Muscle of arm (tissue), 12 donors: ENCODE data around the gene DMRTB1. TPM values are rescaled to one million over a fixed set of nuclear protein-coding genes. Genes with fewer than 3 reads are reported as not detected.
"Not testable (repeated sequence)": the region's sequence is repeated elsewhere in the genome, so short reads cannot be mapped to it uniquely, and the experiment has no call there.

ENCODE experiments used
- DNase-seq: peaks from one replicate; pipeline ENCODE4 v3.0.0-alpha.2; 2013
- polyA plus RNA-seq, 12 donors: library from polyadenylated mRNA; unstranded; fragments of 120-200 nt; gene quantifications; one replicate each; pipeline ENCODE4 v1.2.1, GENCODE V29; 2013; ENCODE audit not compliant: insufficient read length in 12 of 12

Gene DMRTB1
- polyA plus RNA-seq, 12 donors = not detected

DNA sequence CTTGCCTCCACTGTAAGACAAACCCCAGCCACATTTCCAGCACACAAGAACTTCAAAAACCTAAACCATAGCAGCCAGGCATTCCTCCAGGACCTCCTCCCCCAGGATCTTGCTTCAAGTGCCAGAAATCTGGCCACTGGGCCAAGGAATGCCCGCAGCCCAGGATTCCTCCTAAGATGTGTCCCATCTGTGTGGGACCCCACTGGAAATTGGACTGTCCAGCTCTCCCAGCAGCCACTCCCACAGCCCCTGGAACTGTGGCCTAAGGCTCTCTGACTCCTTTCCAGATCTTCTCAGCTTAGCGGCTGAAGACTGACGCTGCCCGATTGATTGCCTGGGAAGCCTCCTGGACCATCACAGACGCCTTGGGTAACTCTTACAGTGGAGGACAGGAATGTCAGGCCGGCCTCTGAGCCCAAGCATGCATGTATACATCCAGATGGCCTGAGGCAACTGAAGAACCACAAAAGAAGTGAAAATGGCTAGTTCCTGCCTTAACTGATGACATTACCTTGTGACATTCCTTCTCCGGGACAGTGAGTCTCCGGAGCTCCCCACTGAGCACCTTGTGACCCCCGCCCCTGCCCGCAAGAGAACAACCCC, 24.7 kb upstream of the DMRTB1 start:
- not testable (repeated sequence) for DNase-seq

DNA sequence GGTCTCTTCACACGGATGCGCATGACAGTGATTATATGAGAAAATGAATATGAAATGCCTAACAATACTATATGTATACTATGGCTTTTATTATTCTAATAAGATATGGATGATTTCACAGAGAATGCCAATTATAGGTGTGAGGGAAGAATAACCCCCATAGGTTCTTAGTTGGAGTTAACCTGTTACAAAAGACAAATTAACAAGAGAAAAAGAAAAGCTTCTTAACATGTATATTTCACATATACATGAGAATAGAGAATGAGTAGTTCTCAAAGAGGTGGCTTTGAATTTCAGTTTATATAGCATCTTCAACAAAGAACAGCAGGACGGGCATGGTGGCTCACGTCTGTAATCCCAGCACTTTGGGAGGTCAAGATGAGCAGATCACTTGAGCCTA, 24.0 kb upstream of the DMRTB1 start:
- DNase-seq = no peak

DNA sequence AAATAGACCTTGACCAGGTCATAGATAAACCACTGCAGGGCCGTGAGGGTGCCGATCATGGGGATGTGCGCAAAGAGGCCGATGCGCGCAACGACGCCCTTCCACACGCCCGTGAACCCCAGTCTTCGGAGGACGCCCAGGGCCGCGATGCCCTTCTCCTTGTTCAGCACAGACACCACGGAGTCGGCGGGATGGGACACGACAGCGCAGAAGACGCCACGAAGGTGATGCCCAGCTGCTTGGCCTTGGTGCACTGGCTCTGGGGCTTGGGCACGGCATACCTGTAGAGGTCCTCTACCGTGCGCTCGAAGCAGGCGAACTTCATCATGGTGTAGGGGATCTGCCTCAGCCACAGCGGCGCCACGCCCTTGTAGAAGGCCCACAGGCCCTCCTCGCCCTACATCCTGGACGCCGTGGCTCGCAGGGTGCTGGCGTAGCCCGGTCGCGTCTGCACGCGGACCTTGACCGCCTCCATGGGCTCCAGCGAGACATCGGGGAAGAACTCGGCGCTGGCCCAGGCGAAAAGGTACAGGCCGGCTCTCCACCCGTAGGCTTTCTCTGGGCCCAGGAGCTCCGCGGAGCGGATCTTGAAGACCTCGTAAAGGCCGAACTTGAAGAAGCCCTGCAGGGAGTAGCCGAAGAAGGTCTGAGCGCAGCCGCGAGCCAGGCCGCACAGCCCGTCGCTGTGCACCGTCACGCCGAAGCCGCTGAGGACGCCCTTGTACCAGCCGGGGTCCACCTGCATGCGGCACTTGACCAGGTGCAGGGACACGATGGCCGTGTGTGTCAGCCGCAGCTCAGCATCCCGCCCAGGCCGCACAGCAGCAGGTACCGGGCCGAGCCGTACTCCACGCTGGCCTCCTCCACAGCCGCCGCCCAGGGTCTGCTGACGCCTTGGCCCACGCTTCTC, 20.5 kb upstream of the DMRTB1 start:
- no peak for DNase-seq

DNA sequence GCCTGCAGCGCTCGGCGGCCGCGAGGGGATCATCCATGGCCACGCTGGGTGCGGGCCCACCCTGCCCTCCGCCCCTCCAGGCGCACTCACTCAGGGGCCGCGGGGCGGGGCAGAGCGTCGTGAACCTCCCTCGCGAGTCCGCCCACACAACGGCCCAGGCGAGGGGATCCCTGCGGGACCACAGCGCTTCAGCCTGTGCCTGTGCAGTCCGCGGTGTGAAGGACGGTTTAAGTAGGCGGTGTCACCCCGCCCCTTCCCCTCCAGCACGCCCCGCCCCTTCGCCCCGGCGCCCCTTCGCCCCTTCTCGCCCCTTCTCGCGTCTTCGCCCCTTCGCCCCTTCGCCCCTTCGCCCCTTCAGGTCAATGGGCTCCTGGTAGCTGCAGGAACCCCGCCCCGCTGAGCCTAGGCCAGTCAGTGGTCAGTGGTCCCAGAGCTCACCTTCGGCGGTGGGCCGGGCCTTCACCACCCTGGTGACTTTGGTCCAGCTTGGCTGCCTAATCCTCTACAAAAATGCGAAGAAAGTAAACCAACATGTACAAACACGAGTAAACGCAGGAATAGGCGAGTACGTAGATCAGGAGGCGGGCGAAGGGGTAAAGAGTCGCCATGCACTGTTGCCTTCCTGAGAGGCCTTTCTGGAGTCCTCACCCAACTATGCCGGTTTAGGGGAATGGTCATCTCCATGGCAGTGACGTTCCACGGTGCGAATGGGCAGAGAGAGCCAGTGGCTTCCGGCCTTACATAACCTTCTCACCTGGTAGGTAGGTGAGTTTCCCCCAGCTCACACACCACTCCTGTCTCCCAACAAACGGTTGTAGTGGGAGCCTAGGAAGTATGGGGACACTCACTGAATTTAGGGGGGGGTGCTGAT, 19.6 kb upstream of the DMRTB1 start:
- DNase-seq = no peak

DNA sequence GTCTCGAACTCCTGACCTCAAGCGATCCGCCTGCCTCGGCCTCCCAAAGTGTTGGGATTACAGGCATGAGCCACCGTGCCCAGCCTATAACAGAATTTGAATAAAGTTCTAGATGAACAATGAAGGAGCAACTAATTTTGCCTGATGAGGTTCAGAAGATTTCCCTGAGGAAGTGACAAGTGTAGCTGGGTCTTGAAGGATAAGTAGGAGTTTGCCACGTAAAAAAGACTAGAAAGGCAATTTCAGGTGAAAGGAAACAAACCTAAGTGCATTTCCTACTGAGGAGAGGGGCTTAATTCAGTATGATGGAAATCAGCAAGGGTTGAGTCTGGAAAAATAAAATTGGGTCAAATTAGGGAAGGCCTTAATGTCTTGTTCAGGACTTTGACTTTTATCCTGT, 18.6 kb upstream of the DMRTB1 start:
- DNase-seq = no peak

DNA sequence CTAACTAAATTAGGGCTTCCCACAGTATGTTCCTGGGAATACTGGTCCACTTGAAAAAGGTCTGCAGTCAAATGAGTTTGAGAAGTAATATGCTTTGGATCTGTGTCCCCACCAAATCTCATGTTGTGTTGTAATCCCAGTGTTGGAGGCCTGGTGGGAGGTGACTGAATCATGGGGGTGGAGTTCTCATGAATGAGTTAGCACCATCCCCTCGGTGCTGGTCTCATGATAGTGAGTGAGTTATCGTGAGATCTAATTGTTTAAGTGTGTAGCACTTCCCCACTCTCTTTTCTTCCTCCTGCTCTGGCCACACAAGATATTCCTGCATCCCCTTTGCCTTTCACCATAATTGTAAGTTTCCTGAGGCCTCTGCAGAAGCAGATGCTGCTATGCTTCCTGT, 16.9 kb upstream of the DMRTB1 start:
- no peak for DNase-seq

DNA sequence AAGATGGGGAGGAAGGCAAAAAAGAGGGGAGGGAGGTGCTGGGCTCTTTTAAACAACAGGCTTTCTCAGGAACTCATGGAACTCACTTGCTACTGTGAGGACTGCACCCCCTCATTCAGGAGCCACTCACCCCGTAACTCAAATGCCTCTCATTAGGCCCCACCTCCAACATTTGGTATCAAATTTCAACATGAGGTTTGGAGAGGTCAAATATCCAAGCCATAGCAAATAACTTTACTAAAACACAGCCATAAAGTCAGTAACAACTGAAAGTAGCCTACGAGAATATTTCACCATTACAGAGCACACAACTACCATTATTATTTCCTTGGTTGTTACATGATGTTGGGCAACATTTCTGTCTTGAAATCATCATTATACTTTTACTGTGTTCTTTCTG, 13.1 kb upstream of the DMRTB1 start:
- no peak for DNase-seq

DNA sequence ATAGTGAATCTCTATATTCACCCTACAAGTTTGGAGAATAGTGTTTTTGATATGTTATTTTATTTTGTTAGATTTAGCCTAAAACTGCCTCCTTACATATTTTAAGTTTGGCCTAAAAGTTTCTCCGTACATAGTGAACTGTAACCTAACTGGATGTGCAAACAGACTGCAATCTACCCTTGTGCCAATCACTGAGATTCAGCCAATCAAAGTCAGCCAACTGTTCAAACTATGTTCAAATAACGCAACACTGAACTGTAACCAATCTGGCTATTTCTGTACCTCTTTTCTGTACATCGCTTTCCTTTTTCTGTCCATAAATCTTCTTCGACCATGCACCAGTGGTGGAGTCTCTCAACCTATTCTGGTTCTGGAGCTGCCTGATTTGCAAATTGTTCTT, 11.8 kb upstream of the DMRTB1 start:
- no peak for DNase-seq

DNA sequence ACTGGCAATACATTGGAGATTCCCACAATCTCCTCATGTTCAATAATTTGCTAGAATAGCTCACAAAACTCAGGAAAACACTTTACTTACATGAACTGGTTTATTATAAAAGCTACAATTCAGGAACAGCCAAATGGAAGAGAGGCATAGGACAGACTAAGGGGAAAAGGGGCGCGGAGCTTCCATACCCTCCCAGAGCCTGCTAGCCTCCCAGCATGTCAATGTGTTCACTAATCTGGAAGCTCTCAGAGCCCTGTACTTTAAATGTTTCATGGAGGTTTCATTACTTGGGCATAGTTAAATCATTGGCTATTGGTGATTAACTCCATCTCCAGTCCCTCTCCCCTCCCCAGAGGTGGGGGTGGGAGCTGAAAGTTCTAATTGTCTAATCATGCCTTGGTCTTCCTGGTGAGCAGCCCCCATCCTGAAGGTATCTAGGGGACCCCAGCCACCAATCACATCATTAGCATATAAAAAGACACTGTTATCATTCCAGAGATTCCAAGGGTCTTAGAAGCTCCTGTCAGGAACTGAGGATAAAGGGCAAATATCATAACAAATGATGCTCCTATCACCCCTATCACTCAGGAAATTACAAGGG, 10.9 kb upstream of the DMRTB1 start:
- DNase-seq = no peak

DNA sequence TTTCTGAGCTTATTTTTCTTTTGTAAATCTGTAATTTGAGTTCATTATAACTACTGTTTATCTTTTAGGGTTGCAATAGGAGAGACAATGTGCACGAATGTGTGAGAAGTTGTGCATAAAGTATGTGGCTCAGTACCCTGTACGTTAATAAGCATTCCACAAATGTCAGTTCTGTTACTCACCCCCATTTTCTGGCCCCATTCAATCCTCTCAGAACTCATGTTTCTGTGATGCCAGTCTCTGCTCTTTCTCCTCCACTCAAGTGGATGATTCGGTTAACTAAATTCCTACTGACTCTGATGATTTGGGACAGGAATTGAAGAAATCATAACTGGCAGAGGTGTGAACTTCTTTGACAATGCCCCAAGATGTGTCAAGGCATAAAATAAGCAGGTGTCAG, 10.2 kb upstream of the DMRTB1 start:
- no peak for DNase-seq

DNA sequence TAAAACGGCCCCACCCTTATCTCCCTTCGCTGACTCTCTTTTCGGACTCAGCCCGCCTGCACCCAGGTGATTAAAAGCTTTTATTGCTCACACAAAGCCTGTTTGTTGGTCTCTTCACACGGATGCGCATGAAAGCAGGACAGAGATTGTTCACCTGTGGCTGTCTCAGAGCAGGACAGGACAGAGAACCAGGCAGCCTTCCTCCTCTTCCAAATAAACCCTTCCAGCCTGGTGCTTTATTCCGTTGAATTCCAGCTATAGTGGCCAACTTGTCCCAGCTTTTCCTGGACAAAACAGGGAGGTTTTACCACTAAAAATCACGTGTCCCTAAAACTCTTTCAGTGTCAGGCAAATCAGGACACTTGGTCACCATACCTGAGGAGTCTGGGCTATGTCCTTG, 9.5 kb upstream of the DMRTB1 start:
- DNase-seq = no peak

DNA sequence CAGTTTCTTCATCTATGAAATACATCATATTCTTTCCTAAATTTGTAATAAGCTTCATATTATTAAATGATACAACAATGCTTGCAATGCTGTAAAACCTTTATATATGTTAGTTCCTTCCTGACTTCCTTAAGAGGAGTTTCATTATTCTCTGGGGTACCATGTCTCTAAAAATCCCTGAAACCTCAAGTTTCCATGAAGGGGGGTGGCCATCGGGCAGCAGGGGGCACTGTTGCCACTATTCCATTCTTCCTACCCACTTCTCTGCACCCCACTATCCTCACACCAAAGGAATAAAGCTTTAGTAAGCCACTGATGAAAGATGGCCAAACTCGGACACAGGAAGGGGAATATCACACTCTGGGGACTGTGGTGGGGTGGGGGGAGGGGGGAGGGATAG, 9.0 kb upstream of the DMRTB1 start:
- DNase-seq = no peak

DNA sequence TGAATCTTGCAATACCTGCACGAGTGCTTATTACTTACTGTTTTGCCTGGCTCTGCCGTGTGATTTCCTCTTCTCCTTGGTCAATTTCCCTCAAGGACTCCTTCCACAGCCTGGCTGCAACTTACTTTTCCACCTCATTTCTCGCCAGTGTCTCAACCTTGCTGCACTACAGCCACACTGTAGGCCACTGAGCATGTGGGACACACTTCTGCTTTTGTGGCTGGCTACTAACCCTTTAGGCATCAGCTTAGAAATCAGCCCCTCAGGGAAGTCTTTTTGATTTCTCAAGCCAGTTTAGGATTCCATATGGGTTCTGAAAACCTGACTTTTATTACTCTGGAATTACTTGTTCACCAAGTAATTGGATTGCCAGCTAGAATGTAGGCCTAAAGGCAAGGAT, 5.2 kb upstream of the DMRTB1 start:
- no peak for DNase-seq

DNA sequence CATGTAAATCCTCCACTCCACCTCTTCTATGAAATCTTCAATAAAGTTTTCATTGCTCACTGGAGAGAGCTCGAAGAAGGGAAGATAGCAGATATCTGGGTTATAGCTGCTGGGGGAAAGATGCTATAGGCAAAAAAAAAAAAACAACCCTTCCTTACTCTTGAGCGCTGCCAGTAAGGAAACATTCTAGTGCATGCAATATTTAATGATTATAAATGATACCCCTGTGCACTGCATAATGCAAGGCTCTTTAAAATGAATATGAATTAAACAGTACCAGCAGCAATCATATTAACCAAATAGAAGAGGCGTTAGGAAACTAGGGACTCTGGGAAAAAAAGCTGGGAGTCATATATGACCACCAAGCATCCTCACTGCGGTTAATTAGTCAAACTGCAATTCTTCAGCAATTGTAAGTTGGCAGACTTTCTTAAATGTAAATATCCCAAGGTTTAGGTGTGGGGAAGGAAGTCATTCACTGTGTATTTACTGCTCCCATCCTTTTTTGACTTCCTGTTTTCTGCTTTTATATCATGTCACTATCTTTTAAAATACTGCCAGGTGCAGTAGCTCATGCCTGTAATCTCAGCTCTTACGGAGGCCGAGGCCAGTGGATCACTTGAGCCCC, 3.7 kb upstream of the DMRTB1 start:
- no peak for DNase-seq

DNA sequence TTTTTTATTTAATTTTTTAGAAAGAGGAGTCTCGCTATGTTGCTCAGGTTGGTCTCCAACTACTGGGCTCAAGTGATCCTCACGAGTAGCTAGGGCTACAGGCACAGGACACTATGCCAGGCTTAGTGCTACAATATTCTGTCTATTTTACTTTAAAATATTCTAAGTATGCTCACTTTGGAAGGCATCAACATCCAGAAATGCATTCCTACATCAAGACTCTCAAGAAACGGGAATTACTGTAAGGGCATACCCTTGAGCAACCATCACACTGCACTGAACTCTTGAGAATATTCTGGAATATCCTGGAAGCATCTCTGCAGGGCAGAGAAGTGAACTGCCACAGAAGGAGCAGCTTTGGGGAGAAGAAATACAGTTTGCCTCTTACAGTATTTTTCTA, 565 bp upstream of the DMRTB1 start:
- DNase-seq = no peak

DNA sequence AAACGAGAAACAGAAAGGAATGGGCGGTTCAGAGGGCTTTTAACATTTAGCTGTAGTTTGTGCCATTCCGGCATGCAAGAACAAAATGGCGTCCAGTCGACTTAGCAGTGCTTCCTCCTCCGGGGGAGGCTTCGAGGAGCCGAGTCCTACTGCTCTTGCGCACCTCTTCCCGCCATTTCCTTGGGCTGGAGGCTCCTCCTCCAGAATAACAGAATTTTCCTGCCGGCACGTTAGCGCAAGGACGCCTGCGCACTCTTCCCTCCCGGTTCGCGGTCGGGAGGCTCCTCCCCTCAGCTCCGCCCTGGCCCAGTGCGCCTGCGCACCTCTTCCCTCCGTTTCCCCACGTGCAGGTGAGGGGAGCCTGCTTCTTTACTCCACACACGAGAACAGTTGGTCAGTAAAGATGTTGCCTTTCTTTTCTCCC, 1.0 kb downstream of the DMRTB1 start:
- DNase-seq = no peak

DNA sequence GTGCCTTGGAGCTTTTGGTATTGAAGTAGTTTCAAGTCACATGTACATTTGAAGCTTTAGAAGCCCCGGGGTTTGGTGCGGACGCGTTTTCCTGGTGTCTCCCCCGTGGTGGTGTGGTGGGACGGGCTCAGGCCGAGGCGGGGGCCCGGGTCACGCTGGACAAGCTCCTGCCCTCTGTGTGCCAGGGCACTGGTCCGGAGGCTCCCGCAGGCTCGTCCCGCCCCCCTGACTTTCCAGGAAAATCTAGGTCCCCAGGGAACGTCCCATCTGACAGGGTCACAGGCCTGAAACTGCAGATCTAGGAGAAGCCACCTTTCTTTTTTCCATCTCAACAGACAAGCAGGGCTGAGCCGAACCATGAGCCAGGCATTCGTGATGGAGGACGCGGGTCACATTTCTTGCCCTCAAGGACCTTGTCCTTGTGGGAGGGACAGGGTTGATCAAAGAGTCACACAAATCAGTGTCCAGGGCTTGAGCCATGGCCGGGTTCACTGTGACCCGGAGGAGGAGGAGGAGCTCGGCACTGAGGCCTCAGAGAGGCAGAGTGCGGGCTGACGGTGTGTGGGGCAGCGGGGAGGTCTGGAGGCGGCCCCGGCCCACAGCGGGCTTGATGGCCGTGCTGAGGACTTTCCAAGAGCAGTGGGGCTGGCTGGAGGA, 1.6 kb downstream of the DMRTB1 start:
- DNase-seq = no peak

DNA sequence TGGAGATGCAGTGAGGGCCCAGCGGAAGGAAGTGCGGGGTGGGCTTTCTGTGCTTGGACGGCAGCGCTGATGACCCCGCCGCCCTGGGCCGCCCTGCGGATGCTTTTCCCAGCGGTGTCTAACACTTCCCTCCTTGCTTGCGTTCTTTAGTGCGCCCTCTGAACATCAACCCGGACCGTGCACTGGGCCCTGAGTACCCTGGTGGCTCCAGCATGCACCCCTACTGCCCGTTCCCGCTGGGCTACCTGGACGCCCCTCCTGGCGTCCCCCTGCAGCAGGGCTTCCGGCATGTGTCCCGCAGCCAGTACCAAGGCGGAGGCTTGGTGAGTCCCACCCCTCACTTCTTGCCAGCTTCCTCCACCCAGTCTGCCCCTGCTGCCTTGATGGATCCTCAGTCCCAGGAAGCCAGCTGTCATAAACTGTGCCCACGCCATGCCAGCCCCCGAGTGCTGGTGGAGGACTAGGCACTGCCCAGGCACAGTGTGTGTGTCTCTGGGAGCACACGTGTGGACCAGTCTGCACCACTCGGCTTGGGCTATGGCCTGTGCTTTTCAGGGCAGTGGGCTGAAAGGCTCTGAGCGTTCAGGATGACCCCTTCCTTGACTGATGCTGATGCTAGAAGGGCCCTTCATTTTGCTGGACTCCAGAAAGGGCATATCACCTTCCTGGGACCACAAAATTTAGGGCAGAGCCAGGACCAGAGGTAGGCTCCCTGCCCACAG, 2.3 kb downstream of the DMRTB1 start:
- no peak for DNase-seq

DNA sequence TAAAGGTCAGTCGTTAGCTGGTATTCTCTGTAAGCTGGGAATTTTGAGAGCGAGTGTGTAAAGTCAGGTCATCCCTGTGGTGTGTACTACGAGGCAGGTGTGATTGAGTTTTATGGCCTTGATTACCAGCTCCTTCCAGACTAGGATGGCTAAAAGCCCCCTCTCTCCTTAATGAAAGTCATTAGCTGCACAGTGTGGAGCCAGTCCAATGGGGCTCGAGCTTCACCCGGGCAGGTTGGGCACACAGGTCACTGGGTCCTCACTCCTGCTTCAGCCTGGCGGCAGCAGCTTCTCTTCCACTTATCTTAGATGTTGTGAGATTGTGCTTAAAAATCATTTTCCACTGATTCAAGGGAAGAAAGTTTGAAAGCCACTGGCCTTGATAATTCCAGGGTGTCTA, 3.0 kb downstream of the DMRTB1 start:
- DNase-seq = no peak

DNA sequence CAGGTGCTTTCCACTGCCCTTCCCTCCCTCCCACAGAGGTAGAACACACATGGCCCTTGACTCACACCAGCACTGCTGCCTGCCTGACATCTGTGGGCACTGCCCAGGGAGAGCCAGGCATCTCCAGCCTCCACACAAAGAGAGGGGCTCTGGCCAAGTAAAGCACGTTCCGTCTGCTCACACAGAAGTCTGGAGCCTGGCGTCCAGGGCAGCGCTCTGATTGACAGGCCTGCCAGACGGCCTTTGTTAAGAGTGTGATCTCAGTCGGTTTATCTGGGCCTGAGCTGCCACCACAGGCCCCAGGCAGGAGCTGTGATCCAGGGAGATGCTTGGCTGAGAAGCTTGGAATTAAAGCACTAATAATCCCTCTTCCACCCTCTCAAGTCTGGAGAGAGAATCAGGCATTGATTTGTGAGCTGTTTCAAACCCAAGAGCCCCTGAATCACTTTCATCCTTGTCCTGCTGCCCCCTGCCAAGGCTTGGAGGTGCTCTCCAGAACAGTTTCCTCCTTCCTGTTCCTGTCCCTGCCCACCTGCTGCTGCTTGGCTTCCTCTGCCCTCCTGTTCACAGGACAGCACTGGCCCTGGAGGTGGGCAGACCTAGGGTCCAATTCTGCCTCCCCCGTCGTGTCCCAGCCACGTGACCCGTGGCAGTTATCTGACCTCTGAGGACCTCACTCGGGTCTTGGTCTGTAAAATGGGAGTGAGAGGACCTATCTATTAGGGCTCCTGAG, 3.7 kb downstream of the DMRTB1 start:
- no peak for DNase-seq
